ENCODE results near the gene GCM1.

Gene GCM1

DNA sequence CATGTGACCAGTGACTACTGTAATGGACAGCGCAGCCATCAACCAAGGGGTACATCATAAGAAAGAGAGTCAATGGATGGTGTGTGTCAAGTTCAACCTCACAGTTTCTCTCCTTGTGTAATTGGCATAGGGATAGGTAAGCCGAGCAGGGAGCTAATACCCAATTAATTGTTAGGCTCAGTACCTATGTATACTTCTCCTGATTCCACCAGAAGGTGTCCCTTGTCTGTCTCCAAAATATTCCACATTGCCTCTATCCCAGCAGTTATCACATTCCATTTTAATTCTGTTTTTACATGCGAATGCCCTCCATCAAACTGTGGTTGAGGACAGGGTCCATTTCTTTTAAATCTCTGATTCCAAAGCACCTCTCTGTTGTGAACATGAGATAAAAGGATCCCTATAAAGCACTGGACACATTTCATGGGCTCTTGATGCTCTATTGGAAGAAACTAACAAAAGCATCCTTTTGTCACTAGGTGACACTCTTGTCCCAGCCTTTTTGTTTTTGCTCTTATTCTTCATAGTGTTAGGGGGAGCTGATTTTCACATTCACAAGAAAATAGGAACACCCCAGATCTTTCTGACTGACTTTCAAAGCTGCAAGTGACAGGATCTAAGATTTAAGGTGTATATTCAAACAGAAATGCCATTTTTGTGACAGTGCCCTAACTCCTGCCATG lies 44.5 kb downstream of the GCM1 start:
- H3K4me3 ChIP-seq (ENCODE audit: low read length) = no peak overlapping the region
- TF ChIP-seq ZNF274 (IDR thresholded peaks at IDR 0.05; ENCODE audit: low read depth, low read length) = no peak

DNA sequence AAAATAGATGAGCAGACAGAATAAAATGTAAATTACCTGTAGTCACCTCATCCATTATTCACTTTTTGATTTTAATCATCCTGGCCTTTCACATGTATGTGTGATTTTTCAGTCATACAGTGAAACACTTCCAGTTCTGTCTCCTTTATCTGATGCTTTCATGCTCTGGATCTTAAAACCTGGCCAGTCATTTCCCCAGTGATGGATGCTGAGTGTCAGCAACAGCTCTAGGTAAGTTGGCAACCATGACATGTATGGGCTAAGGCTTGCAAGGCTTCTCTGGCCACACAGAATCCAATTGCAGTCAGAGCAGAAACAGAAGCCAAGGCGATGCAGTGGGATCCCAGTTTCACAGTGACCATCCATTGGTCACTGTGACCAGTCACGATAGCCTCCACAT lies 47.6 kb downstream of the GCM1 start:
- TF ChIP-seq ZNF274 (IDR thresholded peaks at IDR 0.05; ENCODE audit: low read depth, low read length) = no peak
- no peak overlapping the region for H3K4me3 ChIP-seq (ENCODE audit: low read length)

DNA sequence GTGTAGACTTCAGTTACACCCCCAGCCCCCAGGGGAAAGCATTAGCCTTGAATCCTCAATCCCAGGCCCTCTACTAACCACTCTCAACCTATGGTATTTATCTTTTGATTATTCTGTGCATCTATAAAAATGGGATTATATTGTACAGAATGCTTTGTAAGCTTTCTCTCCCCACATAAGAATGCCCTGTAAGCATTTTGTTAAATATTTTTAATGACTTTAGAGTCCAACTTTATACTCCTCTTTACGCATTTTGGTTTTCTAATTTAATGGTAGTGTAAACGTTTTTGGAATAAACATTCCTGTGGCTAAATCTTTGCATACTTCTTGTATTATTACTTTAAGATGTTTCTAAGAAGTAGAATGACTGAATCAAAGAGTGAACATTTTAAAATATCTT lies 48.1 kb downstream of the GCM1 start:
- no peak for TF ChIP-seq ZNF274 (IDR thresholded peaks at IDR 0.05; ENCODE audit: low read depth, low read length)

DNA sequence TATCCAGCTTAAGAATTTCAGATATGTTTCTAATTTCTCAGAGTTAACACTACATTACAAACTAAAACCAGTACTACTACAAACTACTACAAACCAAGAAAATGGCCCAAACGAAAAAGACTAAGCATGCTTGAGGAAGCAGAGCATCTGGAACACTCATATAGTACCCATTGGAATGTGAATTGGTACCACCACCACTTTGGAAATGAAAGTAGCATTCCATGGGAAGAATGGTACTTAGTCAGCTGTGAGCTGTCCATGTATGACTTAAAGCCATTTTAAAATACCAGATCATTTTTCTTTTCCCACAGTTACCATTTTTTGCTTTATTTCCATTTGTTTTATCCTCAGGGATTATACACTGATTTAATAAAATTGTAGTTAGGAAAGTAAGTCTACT lies 52.9 kb downstream of the GCM1 start:
- no peak for TF ChIP-seq ZNF274 (IDR thresholded peaks at IDR 0.05; ENCODE audit: low read depth, low read length)
- no peak overlapping the region for H3K4me3 ChIP-seq (ENCODE audit: low read length)

More for the DNA sequence above, 48.1 kb downstream of the GCM1 start:
- no peak overlapping the region for H3K4me3 ChIP-seq (ENCODE audit: low read length)

DNA sequence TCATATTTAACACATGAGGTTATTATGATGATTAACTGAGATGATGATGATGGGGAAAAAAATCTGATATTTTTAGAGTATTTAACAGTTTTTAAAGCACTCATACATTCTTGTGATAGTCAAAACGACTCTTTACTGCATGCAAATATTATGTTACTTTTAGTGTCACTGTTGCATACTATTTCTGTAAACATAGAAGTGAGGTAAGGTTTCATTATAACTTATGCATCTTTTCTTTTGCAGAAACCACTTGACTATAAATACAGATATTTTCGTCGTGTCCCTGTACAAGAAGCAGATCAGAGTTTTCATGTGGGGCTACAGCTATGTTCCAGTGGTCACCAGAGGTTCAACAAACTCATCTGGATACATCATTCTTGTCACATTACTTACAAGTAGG lies 53.4 kb downstream of the GCM1 start:
- H3K4me3 ChIP-seq (ENCODE audit: low read length) = no peak overlapping the region
- TF ChIP-seq ZNF274 (IDR thresholded peaks at IDR 0.05; ENCODE audit: low read depth, low read length) = no peak

DNA sequence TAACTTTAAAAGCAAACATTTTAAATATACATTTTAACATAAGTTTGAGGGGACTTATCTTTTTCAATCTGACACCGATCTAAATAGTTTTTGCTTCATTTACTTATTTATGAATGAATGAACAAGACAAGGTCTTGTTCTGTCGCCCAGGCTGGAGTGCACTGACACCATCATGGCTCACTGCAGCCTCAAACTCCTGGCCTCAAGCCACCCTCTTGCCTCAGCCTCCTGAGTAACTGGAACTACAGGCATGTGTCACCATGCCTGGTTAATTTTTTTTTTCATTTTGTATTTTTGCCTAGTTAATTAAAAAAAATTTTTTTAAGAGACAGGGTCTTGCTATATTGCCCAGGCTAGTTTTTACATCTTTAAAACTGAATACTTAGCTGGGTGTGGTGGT lies 58.1 kb downstream of the GCM1 start:
- H3K4me3 ChIP-seq (ENCODE audit: low read length) = no peak overlapping the region
- TF ChIP-seq ZNF274 (IDR thresholded peaks at IDR 0.05; ENCODE audit: low read depth, low read length) = no peak

DNA sequence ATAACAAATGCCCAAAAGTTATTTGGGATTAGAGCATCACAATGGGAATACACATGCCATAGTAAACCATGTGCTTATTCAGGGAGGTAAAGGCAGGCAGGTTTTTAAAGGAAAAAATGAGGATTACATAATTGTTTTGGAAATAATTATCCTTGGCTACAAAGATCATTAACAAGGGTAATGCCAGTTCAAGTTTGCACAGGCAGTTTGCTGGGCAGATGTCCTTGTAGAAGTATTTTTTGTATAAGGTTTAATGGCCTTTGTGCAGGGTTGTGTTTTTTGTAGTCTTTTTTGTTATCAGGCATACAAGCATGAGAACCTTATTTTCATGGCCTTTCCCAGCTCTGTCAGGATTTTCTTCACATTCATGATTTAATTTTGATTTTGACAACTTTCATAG lies 58.7 kb downstream of the GCM1 start:
- no peak overlapping the region for H3K4me3 ChIP-seq (ENCODE audit: low read length)

DNA sequence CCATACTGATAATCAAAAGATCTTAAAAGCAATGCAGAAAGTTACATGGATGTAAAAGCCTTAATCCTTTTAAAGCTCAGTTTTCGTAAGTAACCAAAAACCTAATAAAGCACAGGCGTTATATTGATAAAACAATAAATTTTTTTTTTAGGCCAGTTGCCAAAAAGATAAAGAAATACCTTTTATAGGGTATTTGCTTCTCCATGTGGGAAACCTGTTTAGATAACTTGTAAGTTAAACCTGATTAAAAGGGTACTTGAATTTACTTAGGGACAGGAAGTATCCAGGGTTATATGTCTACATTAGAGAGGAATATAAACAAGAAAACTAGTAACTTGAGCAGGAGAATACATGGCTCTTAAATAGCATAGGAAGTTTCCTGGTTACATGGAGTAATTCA lies 62.3 kb downstream of the GCM1 start:
- no peak for TF ChIP-seq ZNF274 (IDR thresholded peaks at IDR 0.05; ENCODE audit: low read depth, low read length)
- H3K4me3 ChIP-seq (ENCODE audit: low read length) = no peak overlapping the region

More for the DNA sequence above, 58.7 kb downstream of the GCM1 start:
- TF ChIP-seq ZNF274 (IDR thresholded peaks at IDR 0.05; ENCODE audit: low read depth, low read length) = no peak

DNA sequence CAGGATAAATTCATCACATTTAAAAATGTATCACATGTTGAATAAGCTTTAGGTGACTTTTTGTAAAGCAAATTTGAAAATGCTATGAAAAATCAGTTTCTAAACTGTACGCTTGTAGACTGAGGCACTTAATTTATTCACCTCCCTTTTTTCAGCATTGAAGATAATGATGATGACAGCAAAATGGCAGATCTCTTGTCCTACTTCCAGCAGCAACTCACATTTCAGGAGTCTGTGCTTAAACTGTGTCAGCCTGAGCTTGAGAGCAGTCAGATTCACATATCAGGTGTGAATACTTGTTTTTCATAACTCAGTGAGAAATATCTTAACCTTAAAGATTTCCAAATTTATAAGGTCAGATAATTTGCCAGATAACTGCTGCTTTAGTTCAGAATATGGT lies 67.8 kb downstream of the GCM1 start:
- TF ChIP-seq ZNF274 (IDR thresholded peaks at IDR 0.05; ENCODE audit: low read depth, low read length) = no peak
- H3K4me3 ChIP-seq (ENCODE audit: low read length) = no peak overlapping the region

Data from GM08714 (cell line).